Activated CD8-positive, alpha-beta memory T cell treated with anti-CD3 and anti-CD28 coated beads, Interleukin-2, amount 50 U/mL, for 1 hour (primary cell): ENCODE measurements around the gene PCDHGA3.
"Not testable (repeated sequence)": the region's sequence is repeated elsewhere in the genome, so short reads cannot be mapped to it uniquely, and the experiment has no call there.

ENCODE experiments used
- DNase-seq: peaks from one replicate; pipeline ENCODE4 v3.0.0-alpha.2; 2020; ENCODE audit errors: extremely low read depth

The PCDHGA3 gene

DNA sequence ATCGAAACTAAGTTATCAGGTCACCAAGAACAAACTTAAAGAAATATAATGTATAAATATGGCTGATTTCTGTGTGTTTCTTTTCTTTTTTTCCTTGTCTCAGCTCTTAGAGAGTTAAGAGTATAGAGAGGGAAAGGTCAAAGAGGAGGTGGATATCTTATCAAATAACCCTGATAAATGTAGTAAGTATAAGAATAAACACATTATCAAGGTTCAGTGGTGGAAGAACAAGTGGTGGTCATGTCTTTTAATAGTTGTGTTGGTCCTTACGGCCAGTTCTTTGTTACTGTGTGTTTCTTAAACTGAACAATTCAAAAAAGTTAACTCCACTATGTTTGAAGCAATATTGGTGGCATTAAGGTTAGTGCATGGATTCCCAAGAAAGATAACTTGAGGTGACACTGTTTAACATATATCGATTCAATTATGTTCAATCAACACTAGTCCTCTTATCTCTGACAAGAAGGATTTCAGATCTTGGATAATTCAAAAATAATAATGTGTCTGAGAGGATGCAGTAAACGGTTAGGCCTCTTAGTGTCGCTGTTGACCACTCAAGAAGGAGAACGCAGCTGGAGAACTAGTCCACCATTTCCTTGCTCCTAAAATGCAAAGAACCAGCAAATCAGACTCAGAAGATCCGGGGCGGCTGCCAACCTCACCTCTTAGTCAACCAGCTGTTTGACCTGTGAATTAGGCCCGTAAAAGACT, at the start of gene PCDHGA3:
Gene PCDHGA3 (plus strand): TSS at position 588 of the 711 bp plus-strand sequence. CDS start 205 bp downstream, outside the sequence.
- no peak for DNase-seq

DNA sequence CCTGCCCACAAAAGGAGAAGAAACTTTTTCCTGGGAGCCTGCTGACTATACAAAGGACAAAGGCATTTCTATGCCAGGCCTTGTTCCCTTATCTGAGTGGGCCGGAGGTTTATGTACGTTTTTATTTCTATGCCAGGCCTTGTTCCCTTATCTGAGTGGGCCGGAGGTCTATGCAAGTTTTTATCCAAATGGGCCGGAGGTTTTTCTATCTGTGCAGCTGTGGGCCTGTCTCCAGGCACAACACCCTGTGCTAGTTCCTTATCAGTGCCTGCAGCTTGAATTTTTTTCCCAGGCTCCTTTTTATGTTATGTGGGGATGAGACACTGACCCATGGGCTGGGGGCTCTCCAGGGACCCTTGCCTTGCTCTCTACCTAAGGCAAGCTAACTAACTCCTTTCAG, 45.3 kb upstream of the PCDHGA3 start:
- DNase-seq = no peak

DNA sequence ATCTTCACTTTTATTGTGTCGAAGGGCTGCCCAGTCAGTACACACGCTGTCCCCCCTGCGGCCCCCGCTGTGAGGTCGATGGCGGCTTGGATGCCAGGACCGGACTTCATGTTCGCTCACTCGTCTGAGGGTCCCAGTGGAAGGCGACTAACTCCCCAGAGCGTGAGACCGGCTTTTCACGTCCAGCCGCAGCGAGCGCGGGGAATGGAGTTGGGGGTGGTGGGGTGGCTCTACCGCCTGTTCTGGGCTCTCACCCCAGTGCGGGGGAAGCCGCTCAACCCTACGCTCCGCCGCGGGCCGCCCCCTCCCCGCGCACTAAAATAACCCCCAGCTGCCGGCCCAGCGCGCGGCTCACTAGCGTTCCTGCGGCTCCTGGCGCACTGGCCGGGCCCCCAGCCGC, 39.9 kb upstream of the PCDHGA3 start, which contains the start of gene SLC25A2:
Gene SLC25A2 (minus strand): TSS at position 294 of the 400 bp plus-strand sequence. CDS start 184 bp downstream, at position 110.
- DNase-seq = no peak

DNA sequence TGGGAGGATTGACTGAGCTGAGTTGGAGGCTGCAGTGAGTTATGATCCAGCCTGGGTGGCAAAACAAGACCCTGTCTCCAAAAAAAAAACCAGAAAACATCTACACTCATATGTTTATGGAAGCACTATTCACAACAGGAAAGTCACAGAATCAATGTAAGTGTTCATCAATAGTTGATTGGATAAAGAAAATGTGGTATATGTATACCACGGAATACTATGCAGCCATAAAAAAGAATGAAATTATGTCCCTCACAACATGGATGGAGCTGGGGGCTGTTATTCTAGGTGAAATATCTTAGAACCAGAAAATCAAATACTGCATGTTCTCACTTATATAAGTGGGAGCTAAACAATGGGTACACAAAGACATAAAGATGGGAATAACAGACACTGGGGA, 37.0 kb upstream of the PCDHGA3 start:
- no peak for DNase-seq

DNA sequence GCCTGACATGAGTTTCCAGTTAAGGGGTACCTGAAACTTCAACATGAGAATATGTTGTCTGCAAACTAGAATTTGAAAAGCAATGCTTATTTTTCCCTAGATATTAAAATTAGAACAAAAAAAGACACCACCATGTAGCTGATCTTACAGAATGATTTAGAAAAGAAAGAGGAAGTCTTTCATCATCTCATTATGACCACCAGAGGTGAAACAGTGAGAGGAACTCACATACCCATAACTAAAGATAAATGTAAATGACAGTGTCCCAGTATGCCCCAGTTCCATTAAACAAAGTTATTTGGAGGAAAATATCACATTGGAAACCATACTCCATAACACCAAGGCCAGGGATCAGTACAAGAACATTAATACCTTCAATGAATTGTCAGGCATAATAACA, 29.9 kb upstream of the PCDHGA3 start:
- no peak for DNase-seq

DNA sequence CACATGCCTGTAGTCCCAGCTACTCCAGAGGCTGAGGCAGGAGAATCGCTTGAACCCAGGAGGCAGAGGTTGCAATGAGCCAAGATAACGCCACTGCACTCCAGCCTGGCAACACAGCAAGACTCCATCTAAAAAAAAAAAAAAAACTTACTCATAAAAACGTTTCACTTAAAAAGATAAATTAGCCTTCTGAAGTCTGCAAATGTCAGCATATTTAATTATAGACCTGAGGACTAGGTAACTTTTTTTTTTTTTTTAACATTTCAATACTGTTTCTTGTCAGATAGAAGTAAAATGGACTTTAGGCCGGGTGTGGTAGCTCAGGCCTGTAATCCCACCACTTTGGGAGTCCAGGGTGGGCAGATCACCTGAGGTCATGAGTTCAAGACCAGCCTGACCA, 26.7 kb upstream of the PCDHGA3 start:
- not testable (repeated sequence) for DNase-seq

DNA sequence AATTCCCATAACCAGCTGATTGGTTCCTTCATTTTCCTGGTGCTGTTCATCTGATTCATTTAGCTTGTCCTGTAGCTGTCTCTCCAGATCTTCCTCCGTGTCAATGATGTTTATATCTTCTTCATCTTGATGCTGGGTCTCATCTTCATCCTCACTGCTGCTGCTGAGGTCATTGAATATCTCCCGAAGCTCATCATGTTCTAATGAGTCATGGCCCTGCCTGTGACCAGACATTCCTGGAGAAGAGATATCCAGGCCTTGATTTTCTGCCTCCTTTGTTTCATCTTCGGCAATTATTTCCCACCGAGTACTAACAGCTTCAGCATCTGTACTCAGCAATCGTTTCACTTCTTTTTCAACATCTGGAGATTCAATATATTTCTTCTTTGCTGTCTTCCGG, 24.4 kb upstream of the PCDHGA3 start:
- DNase-seq = no peak

DNA sequence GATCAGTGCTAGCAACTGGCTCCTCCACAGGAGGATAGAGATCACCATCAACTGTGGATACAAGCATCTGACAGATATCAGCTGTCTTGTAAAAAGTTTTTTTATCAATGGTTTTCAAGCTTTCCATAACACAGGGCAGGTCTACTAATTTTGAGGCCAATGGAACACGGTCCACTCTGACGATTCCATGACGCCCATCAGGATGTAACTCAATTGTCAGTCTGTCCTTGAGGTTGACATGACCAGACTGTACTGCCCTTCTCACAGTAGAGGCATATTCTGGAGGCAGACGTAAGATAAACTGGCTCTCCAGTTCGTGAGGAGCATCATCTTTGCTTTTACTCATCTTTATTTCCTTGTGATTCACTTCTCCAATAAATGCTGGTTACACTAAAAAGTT, 23.9 kb upstream of the PCDHGA3 start:
- no peak for DNase-seq

DNA sequence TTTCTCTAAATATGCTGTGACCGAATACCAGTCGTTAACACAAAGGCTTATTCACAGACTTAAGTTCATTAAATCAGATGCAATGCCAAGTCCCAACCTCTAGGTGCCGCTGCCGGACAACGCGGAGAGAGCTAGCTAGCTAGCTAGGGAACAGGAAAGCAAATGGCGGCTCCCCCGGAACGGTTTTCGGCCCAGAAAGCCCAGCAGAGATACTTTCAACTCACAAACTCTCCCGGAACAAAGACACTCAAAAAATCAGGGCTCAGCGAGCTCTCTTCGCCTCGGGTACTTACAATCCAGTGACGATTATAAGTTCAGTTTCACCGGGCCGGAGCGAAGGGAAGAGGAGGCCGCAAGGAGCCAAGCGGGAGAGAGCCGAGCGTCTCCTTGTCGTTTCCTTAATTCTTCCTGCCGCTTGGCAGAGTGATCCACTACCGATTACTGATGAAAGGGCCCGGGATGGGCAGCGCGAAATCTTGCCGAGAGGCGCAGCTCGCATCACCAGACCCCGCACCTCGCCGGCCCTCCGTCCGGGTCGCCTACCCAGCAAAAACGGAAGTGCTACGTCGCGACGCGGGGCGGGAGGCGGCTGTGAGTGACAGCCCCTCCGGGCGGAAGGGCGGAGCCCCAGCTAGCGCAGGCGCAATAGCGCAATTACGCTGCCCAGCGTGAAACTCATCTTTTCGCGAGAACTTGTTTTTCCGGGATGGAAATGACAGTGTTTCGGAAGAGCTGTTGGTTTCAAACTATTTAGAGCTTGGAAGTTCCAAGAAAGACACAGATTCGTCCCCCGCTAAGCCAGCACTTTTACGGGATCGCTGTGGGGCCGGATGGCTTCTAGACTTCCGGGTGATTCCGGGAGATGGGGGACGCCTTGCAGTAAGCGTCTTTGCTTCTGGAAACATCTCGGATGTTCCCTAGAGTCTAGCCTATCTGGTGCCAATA, 23.1 kb upstream of the PCDHGA3 start, which contains the start of gene TAF7:
Gene TAF7 (minus strand): TSS at position 560 of the 945 bp plus-strand sequence. CDS start 740 bp downstream, outside the sequence.
- peak; percentile 68 for DNase-seq

DNA sequence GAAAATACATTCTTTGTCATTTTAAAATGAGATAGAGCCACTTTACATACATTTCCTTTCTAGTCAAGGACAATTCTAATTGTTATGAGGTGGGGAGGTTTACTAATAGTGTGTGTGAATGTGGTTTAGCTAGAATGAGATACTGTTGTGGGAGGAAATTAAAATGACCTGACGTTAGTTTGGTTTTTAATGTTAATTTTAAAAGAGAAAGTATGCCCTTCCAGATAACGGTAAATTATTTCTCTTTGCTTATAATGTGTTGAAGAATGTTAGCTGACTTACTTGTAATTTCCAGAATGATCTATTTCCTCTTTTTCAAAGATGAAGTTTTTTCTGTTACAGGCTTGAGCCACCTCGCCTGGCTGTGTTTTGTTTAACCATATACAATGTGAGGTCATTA, 21.4 kb upstream of the PCDHGA3 start:
- DNase-seq = no peak

DNA sequence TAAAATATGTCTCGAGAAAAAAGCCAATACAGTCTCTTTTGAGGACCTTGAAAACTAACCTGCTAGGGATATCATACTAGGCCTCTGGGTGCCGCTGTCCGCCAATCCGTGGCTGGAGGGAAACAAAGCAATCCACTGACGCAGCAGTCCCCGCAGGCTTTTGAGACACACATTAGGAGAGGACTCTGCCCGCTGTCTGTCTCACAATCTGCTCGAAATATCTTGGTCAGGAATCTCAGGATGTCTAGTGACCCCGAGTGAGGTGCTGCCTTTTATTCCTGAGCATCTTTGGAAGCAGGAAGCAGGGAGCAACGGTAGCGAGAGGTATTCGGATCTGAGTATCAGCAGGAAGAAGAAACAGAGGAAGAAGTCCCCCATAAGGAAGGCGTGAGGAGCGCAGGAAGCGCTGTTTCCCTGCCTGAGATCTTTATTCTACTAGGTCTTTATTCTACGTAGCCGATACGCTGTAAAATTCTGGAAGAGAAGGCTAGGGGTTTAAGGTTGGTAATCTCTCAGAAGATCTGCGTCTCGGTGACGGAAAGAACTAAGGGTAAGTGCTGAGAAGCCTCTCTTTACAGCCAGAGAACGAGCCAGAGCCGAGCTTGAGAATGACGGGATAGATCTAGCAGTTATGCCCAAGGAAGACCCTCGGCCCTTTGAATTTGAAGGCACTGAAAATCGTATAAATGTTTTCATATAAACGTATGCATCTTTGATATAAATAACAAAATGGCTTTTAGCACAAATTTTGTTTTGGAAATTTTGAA, 17.4 kb upstream of the PCDHGA3 start:
- no peak for DNase-seq

DNA sequence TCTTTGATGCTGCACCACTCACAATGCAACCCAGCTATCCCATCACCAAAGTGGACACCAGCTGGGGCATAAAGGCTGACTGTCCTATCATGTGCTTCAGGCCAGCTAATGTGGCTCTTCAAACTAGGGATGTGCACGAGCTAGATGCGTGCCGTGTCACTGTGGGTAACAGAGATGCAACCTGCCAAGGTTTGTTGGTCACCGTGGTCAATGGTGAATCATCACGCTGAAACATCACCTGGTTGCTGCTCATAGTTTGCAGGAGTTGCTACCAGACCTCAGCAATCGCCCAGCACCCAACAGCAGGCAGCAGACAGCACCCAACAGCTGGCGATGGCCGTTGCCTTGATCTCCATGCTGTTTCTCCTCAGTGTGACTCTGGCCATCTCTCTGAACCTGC, 15.4 kb upstream of the PCDHGA3 start:
- DNase-seq = no peak

DNA sequence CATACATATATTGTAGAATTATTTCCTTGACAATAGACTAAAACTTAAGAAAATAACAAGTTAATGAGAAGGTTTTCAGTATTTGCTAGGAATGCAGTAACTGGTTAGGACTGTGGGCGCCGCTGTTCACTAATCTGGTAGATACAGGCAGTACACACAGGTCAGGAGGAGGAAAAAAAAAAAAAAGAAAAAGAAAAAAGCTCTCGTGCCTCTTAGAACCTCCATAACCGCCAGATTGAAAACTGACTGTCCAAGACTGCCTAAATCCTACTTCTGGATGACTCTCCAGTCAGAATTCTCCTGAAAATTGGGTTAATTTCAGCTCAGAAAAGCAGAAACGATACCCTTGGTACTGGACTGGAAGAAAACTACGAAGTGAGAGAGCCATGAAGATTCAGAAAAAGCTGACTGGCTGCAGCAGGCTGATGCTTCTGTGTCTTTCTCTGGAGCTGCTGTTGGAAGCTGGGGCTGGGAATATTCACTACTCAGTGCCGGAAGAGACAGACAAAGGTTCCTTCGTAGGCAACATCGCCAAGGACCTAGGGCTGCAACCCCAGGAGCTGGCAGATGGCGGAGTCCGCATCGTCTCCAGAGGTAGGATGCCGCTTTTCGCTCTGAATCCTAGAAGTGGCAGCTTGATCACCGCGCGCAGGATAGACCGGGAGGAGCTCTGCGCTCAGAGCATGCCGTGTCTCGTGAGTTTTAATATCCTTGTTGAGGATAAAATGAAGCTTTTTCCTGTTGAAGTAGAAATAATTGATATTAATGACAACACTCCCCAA, 13.1 kb upstream of the PCDHGA3 start, which contains the start of gene PCDHGA1:
Gene PCDHGA1 (plus strand): TSS at position 216 of the 782 bp plus-strand sequence.
- DNase-seq = no peak

DNA sequence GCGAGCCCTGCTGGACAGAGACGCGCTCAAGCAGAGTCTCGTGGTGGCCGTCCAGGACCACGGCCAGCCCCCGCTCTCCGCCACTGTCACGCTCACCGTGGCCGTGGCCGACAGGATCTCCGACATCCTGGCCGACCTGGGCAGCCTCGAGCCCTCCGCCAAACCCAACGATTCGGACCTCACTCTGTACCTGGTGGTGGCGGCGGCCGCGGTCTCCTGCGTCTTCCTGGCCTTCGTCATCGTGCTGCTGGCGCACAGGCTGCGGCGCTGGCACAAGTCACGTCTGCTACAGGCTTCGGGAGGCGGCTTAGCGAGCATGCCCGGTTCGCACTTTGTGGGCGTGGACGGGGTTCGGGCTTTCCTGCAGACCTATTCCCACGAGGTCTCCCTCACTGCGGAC, 11.1 kb upstream of the PCDHGA3 start:
- not testable (repeated sequence) for DNase-seq

DNA sequence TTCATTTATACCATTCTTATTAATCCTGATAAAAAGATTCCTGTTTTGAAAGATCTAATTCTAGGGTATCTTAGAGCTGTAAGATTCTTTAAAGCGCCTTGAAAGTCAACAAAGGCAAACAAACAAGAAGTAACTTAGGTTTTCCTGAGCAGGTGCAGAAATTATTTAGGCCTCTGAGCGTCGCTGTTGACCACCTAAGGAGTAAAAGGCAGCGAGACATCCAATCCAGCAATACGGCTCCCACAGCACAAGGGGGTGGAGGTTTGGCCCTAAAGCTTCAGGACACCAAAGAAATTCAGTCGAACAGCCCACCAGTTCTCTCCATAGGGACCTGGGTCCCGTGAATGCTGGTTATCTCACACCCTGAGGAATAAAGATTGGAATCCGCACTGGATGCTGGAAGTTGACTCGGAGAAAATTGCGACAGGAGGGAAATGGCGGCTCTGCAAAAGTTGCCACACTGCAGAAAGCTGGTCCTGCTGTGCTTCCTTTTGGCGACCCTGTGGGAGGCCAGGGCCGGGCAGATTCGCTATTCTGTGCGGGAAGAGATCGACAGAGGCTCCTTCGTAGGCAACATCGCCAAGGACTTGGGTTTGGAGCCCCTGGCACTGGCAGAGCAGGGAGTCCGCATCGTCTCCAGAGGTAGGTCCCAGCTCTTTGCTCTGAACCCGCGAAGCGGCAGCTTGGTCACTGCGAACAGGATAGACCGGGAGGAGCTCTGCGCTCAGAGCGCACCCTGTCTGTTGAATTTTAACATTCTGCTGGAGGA, 4.9 kb upstream of the PCDHGA3 start, which contains the start of gene PCDHGA2:
Gene PCDHGA2 (plus strand): TSS at position 223 of the 769 bp plus-strand sequence.
- no peak for DNase-seq

DNA sequence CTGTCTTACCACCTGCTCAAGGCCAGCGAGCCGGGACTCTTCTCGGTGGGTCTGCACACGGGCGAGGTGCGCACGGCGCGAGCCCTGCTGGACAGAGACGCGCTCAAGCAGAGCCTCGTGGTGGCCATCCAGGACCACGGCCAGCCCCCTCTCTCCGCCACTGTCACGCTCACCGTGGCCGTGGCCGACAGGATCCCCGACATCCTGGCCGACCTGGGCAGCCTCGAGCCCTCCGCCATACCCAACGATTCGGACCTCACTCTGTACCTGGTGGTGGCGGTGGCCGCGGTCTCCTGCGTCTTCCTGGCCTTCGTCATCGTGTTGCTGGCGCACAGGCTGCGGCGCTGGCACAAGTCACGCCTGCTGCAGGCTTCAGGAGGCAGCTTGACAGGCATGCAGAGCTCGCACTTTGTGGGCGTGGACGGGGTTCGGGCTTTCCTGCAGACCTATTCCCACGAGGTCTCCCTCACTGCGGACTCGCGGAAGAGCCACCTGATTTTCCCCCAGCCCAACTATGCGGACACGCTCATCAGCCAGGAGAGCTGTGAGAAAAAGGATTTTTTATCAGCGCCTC, 2.8 kb upstream of the PCDHGA3 start:
- not testable (repeated sequence) for DNase-seq

DNA sequence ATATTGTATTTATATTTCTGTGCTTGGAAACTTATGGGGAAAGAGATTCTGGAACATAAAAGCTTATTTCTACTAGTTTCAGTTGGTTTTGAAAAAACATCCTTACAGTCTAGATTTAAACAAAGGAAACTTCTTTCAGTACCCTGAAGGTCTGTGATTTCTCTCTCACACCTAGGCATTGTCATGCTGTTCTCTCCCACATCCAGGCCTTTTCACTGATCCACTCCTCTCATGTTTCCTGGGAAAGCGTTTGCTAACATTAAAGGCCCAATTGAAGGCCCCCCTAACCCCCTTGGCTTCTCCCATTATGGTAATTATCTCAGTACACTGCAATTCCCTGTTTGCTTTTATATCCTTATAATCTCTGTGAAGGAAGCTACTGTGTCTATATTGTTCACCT, 856 bp upstream of the PCDHGA3 start:
- no peak for DNase-seq

DNA sequence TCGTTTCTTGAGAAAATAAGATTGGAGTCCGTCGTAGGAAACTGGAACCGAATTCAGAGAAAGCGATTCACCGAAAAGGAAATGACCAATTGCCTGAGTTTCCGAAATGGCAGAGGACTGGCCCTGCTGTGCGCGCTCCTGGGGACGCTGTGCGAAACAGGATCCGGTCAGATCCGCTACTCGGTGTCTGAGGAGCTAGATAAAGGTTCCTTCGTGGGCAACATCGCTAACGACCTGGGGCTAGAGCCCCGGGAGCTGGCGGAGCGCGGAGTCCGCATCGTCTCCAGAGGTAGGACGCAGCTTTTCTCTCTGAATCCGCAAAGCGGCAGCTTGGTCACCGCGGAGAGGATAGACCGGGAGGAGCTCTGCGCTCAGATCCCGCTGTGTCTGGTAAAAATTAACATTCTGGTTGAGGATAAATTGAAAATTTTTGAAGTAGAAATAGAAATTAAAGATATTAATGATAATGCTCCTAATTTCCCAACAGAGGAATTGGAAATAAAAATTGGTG, 379 bp downstream of the PCDHGA3 start:
- no peak for DNase-seq

DNA sequence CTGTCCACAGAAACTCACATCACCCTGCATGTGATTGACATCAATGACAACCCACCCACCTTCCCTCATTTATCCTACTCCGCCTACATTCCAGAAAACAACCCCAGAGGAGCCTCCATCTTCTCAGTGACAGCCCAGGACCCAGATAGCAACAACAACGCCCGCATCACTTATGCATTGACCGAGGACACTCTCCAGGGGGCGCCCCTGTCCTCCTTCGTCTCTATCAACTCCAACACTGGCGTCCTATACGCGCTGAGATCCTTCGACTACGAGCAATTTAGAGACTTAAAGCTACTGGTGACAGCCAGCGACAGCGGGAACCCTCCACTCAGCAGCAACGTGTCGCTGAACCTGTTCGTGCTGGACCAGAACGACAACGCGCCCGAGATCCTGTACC, 1.7 kb downstream of the PCDHGA3 start:
- DNase-seq = no peak
